Measurements from ENCODE around the gene TNFRSF9.
"Not testable (repeated sequence)": the region's sequence is repeated elsewhere in the genome, so short reads cannot be mapped to it uniquely, and the experiment has no call there.

Gene TNFRSF9

GRCh38 chr1:7940745-7941436 is at the start of gene TNFRSF9:
TSS of gene TNFRSF9 (minus strand) at chr1:7940839. CDS start at chr1:7939994, 845 bp downstream.
- no peak for DNase-seq (ENCODE audit: low spot score)

- no peak for DNase-seq (ENCODE audit: low spot score)
Measured at GRCh38 chr1:7989762-7990428, 49.3 kb upstream of the TNFRSF9 start.

DNA sequence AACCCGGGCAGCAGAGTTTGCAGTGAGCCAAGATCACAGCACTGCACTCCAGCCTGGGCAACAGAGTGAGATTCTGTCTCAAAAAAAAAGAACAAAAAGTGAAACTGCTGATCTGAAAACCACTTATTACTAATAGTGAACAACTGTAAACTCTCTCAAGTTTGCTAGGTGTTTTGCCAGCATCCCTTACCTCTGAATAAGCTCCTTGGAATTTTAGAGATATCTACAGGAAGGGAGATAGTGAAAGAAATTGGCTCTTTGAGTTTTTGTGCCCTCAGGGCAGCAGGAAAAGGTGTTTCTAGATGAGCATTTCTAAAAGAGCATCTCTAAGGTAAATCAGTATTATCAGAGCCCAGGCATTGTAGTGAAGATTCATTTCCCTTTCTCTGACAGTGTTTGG is 47.9 kb upstream of the TNFRSF9 start:
- DNase-seq (ENCODE audit: low spot score), result no peak

DNA sequence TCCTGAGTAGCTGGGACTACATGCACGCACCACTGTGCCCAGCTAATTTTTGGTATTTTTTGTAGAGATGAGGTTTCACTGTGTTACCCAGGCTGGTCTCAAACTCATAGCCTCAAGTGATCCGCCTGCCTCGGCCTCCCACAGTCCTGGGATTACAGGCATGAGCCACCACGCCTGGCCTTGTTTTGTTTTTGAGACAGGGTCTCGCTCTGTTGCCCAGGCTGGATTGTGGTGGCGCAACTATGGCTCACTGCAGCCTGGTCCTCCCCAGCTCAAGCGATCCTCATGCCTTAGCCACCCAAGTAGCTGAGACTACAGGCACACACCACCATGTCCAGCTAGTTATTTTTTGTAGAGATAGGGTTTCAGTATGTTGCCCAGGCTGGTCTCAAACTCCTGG is 46.9 kb upstream of the TNFRSF9 start:
- no peak for DNase-seq (ENCODE audit: low spot score)

DNA sequence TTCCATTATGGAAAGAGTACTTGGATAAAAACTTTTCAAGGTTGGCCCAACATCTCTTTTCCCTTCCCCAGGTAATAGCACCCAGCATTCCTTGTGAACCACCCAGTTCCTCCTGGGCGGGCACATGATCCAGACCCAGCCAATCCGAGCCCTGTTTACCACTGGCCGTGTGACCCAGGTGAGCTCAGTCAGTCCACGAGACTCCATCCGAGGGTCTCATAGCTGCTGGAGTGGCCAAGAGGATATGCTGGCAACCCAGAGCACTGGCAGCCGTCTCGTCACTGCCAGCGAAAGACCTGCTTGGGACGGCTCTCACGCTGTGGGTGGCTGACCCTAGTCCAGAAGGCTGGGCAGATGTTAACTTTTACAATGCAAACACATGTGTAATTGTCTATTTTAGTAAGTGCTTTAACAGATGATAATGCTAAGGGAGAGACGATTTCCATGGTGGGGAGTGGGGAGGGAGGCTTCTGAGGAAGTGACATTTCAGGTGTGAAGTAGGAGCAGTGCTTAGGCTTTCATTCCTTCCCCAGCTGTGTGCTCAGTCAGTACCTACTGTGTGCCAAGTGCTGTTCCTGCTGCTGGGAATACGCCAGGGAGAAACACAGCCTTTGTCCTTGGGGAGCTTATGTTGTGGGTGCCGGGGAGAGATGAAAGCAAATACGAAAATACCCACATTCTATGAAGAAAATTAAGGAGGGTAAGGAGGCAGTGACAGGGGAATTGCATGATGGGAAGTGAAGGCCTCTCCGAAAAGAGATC is 45.4 kb upstream of the TNFRSF9 start:
- no peak for DNase-seq (ENCODE audit: low spot score)

GRCh38 chr1:7984811-7985210 is 44.2 kb upstream of the TNFRSF9 start:
- no peak for DNase-seq (ENCODE audit: low spot score)

GRCh38 chr1:7983086-7983778 is 42.6 kb upstream of the TNFRSF9 start:
- DNase-seq (ENCODE audit: low spot score), result no peak

DNA sequence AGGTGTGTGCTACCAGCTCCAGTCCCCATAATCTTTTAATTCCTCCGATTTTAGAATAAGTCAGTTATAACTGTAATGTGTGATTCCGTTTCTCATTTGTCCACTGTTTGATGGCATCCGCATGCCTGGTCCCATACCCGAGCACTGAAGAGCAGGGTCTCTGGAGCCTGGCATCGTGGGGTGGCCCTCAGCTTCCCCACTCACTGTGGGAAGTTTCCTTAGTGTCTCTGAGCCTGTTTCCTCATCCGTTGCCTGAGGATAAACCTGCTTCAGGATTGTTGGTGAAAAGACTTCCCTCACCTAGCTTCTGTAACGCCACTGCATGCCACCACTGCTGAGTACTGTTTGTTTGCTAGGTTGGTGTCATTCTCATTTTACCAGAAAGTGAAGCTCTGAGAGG is 40.3 kb upstream of the TNFRSF9 start:
- no peak for DNase-seq (ENCODE audit: low spot score)

GRCh38 chr1:7975212-7975865 is 34.7 kb upstream of the TNFRSF9 start:
- DNase-seq (ENCODE audit: low spot score), result peak; percentile 84

DNA sequence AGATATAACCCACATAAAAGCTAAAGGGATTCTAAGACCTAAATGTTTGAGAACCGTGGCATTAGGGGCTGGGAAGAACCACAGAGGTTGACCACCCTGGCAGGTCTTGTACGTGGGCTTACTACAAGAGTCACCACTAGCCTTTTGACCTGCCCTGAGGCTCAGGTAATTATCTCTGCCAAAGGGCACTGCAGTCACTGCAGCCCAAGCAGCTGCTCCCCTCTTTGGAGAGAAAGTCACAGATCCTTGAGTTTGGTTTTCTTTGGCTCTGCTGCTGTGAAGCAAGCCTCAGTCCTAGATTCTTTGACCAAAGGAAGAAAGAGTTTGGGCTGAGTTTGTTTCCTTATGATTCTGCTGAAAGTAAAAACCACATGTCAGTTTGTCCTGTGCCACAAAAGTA is 32.4 kb upstream of the TNFRSF9 start:
- DNase-seq (ENCODE audit: low spot score), result no peak

- no peak for DNase-seq (ENCODE audit: low spot score)
Measured at GRCh38 chr1:7972285-7972684, 31.6 kb upstream of the TNFRSF9 start.

- no peak for DNase-seq (ENCODE audit: low spot score)
Measured at GRCh38 chr1:7971024-7971423, 30.4 kb upstream of the TNFRSF9 start.

- no peak for DNase-seq (ENCODE audit: low spot score)
Measured at GRCh38 chr1:7970246-7970645, 29.6 kb upstream of the TNFRSF9 start.

DNA sequence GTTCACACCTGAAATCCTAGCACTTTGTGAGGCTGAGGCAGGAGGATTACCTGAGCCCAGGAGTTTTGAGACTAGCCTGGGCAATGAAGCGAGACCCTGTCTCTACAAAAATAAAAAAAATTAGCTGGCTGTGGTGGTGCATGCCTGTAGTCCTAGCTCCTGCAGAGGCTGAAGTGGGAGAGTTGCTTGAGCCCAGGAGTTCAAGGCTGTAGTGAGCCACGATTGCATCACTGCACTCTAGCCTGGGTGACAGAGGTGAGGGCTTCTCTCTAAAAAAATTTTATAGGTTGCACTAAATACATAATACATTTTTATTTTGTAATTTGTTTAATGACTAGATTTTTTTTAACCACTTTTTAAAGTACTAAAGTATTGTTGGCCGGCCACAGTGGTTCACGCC is 27.0 kb upstream of the TNFRSF9 start:
- DNase-seq (ENCODE audit: low spot score), result no peak

DNA sequence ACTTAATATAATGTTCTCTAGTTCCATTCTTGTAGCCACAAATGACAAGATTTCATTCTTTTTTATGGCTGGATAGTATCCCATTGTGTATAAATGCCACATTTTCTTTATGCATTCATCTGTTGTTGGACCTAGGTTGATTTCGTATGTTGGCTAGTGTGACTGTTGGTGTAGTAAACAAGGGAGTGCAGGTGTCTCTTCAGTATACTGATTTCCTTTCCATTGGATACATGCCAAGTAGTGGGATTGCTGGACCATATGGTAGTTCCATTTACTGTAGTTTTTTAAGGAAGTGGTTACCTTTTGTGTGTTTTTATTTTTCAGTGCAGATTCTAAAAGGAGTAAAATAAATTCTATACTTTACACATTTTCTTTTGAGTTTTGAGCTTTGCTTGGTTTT is 26.6 kb upstream of the TNFRSF9 start:
- DNase-seq (ENCODE audit: low spot score), result no peak

DNA sequence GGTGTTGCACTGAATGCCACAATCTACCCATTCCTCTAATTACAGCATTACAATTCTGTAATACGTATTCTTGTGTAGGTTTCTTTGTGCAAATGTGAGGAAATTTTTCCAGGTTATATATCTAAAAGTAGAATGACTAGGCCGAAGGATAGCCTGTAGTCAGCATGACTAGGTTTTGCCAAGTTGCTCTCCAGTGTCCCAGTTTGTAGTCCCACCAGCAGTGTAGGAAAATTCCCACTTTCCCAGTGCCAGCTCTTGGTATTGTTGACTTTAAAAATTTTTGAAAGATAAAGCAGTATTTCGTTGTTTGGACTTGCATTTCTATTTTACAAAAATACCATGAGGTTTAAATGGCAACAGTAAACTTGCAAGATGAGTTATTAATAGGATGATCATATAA is 23.8 kb upstream of the TNFRSF9 start:
- DNase-seq (ENCODE audit: low spot score), result no peak

DNA sequence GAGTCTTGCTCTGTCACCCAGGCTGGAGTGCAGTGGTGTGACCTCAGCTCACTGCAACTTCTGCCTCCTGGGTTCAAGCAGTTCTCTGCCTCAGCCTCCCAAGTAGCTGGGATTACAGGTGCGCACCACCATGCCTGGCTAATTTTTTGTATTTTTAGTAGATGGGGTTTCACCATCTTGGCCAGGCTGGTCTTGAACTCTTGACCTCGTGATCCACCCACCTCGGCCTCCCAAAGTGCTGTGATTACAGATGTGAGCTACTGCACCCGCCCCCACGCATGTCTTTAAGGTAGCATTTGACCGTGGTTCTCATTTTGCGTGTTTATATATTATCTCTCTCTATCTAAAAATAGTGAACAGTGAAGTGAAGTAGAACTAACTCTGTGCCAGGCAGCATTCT is 23.2 kb upstream of the TNFRSF9 start:
- not testable (repeated sequence) for DNase-seq (ENCODE audit: low spot score)

DNA sequence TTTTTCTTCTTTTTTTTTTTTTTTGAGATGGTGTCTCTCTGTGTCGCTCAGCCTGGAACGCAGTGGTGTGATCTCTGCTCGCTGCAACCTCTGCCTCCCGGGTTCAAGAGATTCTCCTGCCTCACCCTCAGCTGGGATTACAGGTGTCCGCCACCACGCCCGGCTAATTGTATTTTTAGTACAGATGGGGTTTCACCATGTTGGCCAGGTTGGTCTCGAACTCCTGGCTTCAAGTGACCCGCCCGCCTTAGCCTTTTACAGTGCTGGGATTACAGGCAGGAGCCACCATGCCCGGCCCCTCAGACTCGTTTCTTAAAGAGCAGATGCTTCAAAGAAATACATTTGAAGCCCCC is 22.7 kb upstream of the TNFRSF9 start:
- DNase-seq (ENCODE audit: low spot score), result not testable (repeated sequence)

DNA sequence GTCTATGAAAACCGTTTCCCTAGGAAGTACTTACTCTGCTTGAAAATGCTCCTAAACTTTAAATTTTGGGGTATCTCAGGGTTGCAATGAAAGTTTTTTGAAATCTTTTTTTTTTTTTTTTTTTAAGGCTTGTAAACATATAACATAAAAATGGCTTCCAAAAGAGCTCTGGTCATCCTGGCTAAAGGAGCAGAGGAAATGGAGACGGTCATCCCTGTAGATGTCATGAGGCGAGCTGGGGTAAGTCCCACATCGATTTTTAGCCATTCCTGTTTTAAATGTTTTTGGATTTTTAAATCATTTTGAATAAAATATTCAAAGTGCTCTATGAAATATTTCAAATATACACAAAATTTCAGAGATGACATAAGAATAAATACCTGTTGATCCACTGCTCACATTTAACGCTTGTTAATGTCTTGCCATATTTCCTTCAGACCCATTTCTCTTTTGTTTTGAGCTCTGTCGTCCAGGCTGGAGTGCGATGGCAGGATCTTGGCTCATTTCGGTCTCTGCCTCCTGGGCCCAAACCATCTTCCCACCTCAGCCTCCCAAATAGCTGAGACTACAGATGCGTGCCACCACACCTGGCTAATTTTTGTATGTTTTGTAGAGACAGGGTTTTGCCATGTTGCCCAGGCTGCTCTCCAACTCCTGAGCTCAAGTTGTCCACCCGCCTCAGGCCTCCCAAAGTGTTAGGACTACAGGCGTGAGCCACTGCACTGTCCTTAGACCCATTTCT is 22.2 kb upstream of the TNFRSF9 start:
- no peak for DNase-seq (ENCODE audit: low spot score)

DNA sequence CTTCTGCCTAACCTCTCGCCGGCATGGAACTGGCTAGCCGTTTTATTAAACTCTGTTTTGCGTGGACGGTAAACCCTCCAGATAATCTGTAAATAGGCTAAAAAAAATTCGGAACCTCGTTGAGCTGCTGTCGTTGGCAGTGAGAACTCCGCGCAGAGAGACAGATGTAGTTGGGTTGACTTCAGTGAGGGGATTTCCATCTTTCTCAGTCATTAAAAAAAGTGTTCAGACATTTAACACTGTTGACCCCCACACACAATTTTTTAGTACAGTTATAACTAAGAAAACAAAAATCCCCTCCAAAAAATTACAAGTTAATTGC is 21.3 kb upstream of the TNFRSF9 start:
- no peak for DNase-seq (ENCODE audit: low spot score)

DNA sequence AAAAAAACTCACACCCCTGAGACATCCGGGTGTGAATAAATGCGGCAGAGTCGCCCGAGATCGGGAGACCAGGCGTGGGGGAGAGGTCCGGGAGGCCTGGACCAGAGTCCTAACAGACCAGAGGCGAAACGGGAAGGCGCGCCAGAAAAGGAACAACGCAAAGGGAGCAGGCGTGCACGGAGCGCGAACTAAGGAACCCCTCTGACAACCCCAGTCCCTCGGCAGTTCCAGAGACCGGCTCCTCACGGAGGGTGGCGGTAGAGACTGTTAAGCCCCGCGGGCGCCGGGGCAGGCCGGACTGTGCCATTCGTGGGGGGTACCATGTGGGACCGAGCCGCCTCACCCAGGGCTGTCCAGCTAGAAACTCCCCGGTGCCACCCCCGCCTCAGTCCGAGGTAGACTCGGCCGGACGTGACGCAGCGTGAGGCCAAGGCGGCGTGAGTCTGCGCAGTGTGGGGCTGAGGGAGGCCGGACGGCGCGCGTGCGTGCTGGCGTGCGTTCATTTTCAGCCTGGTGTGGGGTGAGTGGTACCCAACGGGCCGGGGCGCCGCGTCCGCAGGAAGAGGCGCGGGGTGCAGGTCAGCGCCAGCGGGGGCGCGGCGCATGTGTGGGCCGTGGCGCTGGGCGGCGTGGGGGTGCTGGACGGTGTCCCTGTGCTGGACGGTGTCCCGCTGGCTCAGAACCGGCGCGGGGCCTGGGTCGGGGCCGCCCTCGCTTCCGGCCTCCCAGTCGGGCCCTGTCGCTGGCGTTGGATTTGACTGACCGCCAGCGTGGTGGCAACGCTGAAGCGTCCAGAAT is 20.8 kb upstream of the TNFRSF9 start, which contains the start of gene PARK7:
PARK7 (plus strand) TSS at position 496 of the 798 bp plus-strand sequence. CDS start 1,075 bp downstream, outside the sequence.
- DNase-seq (ENCODE audit: low spot score), result peak; percentile 98
